AG09319 (cell line): ENCODE measurements around the gene PGBD2.

Experiments used
- DNase-seq: peaks from one replicate; pipeline ENCODE4 v3.0.0-alpha.2; 2010; ENCODE audit warnings: low read depth; ENCODE audit errors: extremely low read depth
- TF ChIP-seq, protein P1 (sequence below): IDR thresholded peaks from 2 replicates; pipeline ENCODE4 v1.5.1; 2011; ENCODE audit warnings: low read depth, mild to moderate bottlenecking, inconsistent platforms, low read length, moderate library complexity

PGBD2 gene

DNA sequence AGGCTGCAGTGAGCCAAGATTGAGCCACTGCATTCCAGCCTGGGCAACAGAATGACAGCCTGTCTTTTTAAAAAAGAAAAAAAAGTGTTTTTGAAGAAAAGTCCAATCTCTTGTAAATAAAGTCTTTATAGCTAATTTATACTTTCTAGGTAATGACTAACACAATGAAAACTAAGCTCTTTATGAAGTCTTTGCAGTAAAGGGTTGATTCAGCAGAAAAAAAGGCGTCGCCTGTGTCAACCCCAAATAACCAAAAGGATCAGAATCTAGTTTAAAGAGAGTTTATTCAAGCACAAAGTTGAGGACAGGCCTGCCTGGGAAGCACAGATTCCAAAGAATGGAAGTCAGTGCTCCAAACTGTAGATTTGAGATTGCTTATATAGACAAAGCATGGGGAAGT, 14.3 kb upstream of the PGBD2 start:
- no peak for DNase-seq
- TF ChIP-seq, protein P1, sequence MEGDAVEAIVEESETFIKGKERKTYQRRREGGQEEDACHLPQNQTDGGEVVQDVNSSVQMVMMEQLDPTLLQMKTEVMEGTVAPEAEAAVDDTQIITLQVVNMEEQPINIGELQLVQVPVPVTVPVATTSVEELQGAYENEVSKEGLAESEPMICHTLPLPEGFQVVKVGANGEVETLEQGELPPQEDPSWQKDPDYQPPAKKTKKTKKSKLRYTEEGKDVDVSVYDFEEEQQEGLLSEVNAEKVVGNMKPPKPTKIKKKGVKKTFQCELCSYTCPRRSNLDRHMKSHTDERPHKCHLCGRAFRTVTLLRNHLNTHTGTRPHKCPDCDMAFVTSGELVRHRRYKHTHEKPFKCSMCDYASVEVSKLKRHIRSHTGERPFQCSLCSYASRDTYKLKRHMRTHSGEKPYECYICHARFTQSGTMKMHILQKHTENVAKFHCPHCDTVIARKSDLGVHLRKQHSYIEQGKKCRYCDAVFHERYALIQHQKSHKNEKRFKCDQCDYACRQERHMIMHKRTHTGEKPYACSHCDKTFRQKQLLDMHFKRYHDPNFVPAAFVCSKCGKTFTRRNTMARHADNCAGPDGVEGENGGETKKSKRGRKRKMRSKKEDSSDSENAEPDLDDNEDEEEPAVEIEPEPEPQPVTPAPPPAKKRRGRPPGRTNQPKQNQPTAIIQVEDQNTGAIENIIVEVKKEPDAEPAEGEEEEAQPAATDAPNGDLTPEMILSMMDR, result no peak

DNA sequence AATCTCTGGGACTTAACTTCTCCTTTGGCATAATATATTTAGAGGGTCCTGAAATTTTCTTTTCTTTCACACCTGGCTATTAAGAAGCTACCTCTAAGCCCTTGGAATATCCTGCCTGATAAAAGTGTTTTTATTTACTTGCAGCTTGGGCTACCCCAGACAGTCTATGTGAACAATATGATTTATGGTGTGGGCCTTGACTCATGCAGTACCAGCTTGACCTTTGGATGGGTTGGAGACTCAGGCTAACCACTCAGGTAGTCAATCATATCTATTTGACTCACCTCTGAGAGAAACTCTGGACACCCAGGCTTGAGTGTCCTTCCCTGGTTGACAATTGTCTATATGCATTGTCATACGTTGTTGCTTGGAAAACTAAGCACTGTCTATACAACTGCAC, 13.4 kb upstream of the PGBD2 start:
- TF ChIP-seq, protein P1, result no peak
- no peak for DNase-seq

GRCh38 chr1:248894837-248895236, 11.2 kb upstream of the PGBD2 start:
- TF ChIP-seq, protein P1, result no peak
- no peak for DNase-seq

DNA sequence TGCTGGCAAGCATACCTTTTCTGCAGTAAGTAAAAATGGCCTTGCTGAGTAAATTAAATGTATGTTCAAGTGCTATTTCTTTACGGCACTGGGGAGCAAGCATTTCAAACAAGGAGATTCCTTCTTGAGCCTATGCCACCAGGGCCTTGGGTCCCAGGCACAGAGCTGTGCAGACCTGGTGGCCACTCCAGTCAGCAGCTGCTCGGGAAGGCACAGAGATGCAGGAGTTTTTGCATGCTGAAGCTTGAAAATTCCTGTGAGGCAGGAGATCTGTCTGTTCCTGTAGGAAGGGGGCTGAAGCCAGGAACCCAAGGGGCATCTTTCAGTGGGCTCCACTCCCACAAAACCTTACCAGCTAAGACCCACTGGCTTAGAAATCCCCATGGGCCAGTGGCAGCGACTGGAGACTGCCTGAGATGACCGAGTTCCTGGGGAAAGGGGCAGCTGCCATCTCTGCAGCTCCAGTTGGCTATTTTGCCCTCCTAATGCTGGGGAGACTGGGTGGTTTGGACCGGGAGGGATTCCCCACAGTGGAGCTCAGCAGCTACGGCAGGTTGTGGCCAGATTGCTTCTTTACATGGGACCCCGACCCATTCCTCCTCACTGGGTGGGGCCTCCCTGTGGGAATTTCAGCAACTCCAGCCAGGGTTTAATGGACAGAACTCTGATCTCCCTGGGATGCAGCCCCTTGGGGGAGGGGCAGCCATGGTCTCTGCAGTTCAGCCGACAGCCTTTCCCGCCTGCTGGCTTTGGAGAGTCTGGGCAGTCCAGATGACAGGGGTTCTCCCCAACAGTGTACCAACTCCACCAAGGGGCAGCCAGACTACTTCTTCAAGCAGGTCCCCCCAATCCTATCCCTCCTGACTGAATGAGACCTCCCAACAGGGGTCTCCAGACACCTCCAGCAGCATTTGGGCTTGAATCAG, 8.4 kb upstream of the PGBD2 start:
- TF ChIP-seq, protein P1, result no peak
- no peak for DNase-seq

- TF ChIP-seq, protein P1, result no peak
- DNase-seq, result no peak
These were observed 5.4 kb upstream of the PGBD2 start for GRCh38 chr1:248900637-248901036.

- TF ChIP-seq, protein P1, result no peak
These were observed 4.5 kb upstream of the PGBD2 start for GRCh38 chr1:248901578-248901977.

DNA sequence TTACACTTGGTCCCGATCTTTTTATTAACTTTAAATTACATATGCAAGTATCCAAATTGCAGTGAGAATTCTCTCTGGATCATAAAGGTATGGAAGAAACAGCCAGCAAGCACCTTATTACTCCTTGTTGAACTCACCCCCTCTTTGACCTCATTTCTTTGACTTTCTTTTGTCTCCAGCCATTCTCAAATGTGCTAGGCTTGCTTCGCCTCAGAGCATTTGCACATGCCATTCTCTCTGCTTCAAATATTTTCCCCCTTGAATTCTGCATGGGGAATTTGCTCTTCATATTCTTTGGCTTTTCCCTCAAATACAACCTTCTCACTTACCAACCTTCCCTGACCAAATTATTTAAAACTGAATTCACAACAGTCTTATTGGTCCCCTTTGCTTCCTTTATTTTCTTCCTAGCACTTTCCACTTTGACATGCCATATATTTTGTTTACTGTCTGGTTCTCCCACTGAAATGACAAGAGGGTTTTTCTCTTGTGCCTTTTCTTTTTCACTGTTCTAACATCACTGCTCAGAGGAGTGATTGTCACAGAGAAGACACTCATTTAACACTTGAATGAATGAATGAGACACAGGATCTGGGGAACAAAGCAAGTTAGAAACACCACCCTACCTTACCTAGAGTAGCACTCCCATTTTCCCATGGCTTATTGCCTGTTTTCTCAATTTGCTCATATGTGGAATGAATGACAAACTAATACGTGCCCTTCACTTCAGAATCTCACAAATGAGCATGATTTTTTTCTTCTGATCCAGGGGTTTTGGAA, 1.4 kb upstream of the PGBD2 start:
- TF ChIP-seq, protein P1, result no peak
- DNase-seq, result no peak

More at GRCh38 chr1:248901578-248901977, 4.5 kb upstream of the PGBD2 start:
- DNase-seq, result no peak
